NCI-H82 treated with DMSO at 0.1 percent for 48 hours (cell line): ENCODE results near the gene FTSJ1.
A peak's percentile ranks its signal among the peaks of the same experiment; 100 is the strongest.
"Not testable (repeated sequence)": the region's sequence is repeated elsewhere in the genome, so short reads cannot be mapped to it uniquely, and the experiment has no call there.

ENCODE experiments used
- DNase-seq: peaks from one replicate; lab custom pipeline; 2025; ENCODE audit not compliant: unreplicated experiment; lab: John Stamatoyannopoulos, UW

FTSJ1 gene

GRCh38 chrX:48492293-48492910 is 16.4 kb downstream of the FTSJ1 start:
- no peak for DNase-seq

- DNase-seq: peak; percentile 14
These were observed 17.9 kb downstream of the FTSJ1 start for GRCh38 chrX:48493890-48494364.

- no peak for DNase-seq
These were observed 20.7 kb downstream of the FTSJ1 start for GRCh38 chrX:48496660-48497059.

GRCh38 chrX:48497871-48498270 is 21.9 kb downstream of the FTSJ1 start:
- DNase-seq: no peak

- DNase-seq: no peak
These were observed 22.4 kb downstream of the FTSJ1 start for GRCh38 chrX:48498374-48498809.

GRCh38 chrX:48504261-48504660 is 28.3 kb downstream of the FTSJ1 start:
- DNase-seq: no peak

GRCh38 chrX:48505481-48505880 is 29.5 kb downstream of the FTSJ1 start:
- no peak for DNase-seq

GRCh38 chrX:48507246-48507645 is 31.2 kb downstream of the FTSJ1 start:
- no peak for DNase-seq

- DNase-seq: peak; percentile 19
These were observed 32.6 kb downstream of the FTSJ1 start, which contains the start of gene PORCN for GRCh38 chrX:48508400-48509244. Gene PORCN (plus strand): TSS chrX:48508992. CDS start chrX:48509821, 829 bp downstream.

- no peak for DNase-seq
These were observed 33.2 kb downstream of the FTSJ1 start for GRCh38 chrX:48509245-48509590.

- no peak for DNase-seq
These were observed 33.6 kb downstream of the FTSJ1 start for GRCh38 chrX:48509619-48510018.

GRCh38 chrX:48511560-48511959 is 35.6 kb downstream of the FTSJ1 start:
- no peak for DNase-seq

- DNase-seq: no peak
These were observed 36.5 kb downstream of the FTSJ1 start for GRCh38 chrX:48512371-48512935.

- no peak for DNase-seq
These were observed 37.7 kb downstream of the FTSJ1 start for GRCh38 chrX:48513670-48514069.

GRCh38 chrX:48514126-48514806 is 38.3 kb downstream of the FTSJ1 start:
- no peak for DNase-seq

GRCh38 chrX:48514868-48515460 is 39.0 kb downstream of the FTSJ1 start:
- no peak for DNase-seq

GRCh38 chrX:48515842-48516241 is 39.8 kb downstream of the FTSJ1 start:
- DNase-seq: no peak

GRCh38 chrX:48516285-48516684 is 40.3 kb downstream of the FTSJ1 start:
- no peak for DNase-seq

- no peak for DNase-seq
These were observed 41.0 kb downstream of the FTSJ1 start for GRCh38 chrX:48516987-48517386.

- DNase-seq: not testable (repeated sequence)
These were observed 43.5 kb downstream of the FTSJ1 start for GRCh38 chrX:48519481-48519880.

- DNase-seq: no peak
These were observed 44.5 kb downstream of the FTSJ1 start for GRCh38 chrX:48520455-48520854.
